ENCODE data around the gene KRT35. TPM values are rescaled to one million over a fixed set of nuclear protein-coding genes. Genes with fewer than 3 reads are reported as not detected.

KRT35 gene
- total RNA-seq, 2 donors from 2014 or later = not detected

DNA sequence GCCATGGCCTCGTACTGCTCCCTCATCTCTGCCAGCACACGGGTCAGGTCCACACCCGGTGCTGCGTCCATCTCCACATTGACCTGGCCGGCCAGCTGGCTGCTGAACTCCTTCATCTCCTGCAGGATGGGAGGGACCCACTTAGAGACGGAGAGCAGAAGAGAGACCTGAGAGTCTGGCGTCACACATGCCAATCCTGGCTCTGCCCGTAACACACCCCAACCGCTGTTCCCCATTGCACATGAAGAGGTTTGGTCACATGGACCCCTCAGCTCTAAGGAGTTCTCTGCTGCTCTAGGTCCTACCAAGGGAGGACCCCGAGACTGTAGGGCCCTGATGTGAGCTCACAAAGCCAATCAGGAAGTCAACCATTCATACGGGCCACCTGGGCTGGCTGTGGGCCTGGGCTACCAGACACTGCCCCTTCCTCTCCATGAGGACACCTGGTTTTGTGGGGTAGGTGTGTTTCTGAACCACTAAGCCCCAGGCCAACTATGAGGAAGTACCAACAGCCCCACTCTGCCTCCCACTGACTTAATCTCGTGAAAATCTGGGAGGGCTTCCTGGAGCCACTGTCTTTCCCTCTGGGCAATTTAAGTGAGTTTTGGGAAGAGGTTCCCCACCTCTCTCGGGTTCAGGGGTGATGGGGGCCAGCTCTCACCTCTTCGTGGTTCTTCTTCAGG lies 35.3 kb upstream of the KRT35 start:
- no peak for ATAC-seq
- intact Hi-C loops (cut with DNase I, micrococcal nuclease) = no loop called here
- DNase-seq = no peak

DNA sequence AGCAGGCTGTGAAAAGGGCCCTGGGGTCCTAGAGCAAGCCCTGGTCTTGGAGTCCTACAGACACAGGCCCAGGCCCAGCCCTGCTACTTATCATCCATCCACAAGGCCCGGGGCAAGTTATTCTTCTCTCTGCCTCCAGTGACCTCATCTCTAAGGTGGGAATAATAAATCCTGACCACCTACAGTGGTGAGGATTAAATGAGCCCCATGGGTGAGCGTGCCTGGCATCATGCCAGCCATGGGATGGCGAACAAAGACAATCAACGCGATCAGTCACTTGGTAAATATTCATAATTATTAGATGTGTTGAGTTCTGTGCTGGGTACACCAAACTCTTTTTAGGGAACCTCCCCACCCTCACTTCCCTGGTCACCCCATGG lies 32.2 kb upstream of the KRT35 start:
- ATAC-seq = no peak
- intact Hi-C loops (cut with DNase I, micrococcal nuclease) = no loop called here
- DNase-seq = no peak

DNA sequence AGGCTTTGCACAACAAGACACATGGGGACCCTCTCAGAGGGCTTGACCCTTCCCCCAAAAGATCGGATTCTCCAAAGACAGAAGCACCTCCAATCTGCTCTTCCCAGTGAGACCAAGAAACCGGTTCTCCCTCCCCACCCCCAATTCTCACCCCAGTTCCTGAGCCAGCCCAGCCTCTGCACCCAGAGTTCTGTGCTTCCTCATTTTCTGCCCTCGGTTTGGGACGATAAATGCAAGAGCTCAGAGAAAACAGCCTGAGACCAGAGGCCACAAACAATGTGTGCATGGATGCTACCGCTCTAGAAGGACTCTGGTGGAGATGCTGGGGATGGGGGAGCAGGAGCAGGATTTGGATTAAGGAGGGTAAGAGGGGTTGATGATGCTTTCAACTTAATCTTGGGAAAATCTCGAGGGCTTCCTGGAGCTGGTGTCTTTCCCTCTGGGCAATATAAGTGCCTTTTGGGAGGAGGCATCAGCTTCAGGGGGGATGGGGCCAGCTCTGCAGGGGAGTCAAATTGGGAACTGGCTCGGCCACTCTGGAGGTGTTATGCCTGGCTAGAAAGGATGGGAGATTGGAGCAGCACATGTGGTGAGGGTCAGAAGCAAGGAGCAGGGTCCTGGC lies 31.7 kb upstream of the KRT35 start:
- no peak for DNase-seq
- intact Hi-C loops (cut with DNase I, micrococcal nuclease) = no loop called here
- ATAC-seq = no peak

- ATAC-seq (no peak), DNase-seq (no peak)
- intact Hi-C loops (cut with DNase I, micrococcal nuclease) = no loop called here
Measured at GRCh38 chr17:41511716-41512115, 30.8 kb upstream of the KRT35 start.

DNA sequence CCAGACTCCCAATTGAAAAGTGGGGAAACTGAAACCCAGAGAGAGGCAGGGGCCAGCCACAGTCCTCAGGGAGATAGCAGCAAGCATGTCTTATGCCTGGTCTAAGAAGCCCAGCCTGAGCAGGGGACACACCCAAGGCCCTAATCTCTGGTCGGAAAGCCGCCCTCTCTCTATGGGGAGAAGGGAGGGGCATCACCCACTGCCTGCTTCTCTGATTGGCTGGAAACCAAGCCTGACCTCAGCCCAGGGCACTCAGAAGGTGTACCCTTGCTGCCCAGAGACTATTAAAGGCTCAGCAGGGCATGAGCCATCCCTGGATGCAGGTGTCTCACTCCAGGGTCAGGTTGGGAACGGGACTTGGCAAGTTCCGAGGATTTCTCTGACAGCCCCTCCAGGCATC lies 30.2 kb upstream of the KRT35 start:
- peak; percentile 93 for ATAC-seq
- DNase-seq = peak; percentile 67 to 86
- intact Hi-C loops (cut with DNase I, micrococcal nuclease) = no loop called here

- intact Hi-C loops (cut with DNase I, micrococcal nuclease) = no loop called here
- peak; percentile 74 for ATAC-seq
- DNase-seq = no peak
Measured at GRCh38 chr17:41510251-41511065, 29.5 kb upstream of the KRT35 start.

GRCh38 chr17:41507315-41507880 lies 26.4 kb upstream of the KRT35 start:
- intact Hi-C loops (cut with DNase I, micrococcal nuclease) = no loop called here
- no peak for ATAC-seq
- DNase-seq = no peak

DNA sequence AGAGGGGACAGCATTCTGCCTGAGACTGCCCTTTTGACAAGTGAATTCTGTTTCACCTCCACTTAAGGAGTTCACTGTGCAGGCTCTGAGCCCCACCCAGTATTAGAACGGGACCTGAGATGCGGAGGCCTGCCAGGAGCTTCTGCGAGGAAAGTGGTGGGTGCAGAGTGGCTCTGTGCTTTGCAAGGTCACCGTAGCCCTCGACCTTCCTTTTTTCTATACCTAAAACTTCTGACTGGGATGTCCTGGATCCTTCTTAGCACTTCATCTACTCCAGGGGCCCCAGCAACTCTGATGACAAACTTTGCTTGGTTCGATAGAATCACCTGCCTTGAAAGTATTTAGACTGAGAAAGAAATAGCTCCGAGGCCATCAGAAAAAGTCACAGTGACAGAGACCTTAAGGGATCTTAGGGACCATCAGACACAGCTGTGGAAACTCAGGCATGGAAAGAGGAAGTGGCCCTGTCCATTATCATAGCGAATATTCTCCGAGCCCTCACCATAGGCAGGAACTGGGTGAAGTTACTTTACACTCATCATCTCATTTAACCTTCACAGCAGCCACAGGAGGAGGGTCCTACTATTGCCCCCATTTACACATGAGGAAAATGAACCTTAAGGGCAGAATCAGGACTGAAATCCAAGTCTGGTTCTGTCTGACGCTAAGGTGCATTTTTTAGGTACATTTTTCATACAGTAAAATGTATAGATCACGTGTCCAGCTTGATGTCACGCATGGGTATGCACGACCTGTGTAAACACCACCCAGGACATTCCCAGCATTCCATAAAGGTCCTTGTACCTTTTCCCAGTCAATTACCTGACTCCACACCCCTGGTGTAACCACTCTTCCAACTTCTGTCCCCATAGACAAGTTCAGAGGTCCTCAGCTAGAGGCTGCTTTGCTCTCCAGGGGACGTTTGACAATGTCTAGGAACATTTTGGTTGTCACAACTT lies 25.1 kb upstream of the KRT35 start:
- intact Hi-C loops (cut with DNase I, micrococcal nuclease) = no loop called here
- no peak for DNase-seq
- no peak for ATAC-seq

GRCh38 chr17:41505007-41505808 lies 24.3 kb upstream of the KRT35 start, which contains the start of gene KRT13:
TSS of gene KRT13 (minus strand) at chr17:41505612. CDS start at chr17:41505550, 62 bp downstream.
- ATAC-seq (no peak), DNase-seq (no peak)
- intact Hi-C loops (cut with DNase I, micrococcal nuclease) = no loop called here

DNA sequence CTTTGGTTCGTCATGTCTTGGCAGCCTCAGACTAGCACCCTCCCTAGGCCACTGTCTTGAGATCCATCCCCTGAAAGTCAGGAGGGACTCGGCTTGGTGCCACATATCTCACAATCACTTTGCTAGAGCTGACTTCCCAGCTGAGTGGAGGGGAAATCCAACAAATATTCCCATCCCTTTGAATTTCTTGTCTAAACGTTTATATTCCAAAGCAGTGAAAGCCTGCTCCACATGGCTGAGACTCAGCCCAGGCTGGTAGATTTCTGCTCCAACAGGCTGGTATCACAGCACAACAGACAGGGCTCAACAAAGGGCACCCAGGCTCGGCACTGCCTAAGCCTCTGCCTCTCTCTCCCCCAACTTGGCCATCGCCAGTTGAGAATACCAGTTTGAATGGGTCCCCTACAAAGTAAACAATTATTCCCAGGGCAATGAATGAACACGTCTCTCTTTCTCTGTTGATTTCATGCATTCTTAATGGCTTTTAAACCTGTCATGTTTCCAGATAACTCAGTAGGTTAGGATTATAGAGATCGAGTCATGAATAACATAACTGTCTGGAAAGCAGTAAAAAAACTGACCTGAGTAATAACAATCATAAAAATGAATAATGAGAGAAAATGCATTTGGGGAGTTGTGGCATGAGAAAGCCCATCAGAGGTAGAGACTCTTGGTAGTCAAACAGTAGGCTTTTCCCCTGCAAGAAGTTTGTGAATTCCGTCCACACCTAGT lies 23.5 kb upstream of the KRT35 start:
- DNase-seq (no peak), ATAC-seq (no peak)
- intact Hi-C loops (cut with DNase I, micrococcal nuclease) = no loop called here

DNA sequence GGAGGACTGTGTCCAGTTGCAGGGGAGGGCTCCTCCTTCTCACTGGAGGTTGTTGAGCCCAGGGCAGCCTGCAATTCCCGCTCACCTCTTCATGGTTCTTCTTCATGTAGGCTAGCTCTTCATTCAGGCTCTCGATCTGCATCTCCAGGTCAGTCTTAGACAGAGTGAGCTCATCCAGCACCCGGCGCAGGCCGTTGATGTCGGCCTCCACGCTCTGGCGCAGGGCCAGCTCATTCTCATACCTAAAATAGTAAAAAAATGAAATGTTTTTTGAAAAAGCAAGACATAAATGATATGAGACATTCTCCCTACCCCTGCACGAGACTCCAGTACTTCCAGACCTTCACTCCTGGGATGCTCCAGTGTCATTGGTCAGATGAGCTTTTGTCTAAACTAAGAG lies 22.3 kb upstream of the KRT35 start:
- intact Hi-C loops (cut with DNase I, micrococcal nuclease) = no loop called here
- no peak for DNase-seq
- ATAC-seq = no peak

- ATAC-seq (no peak), DNase-seq (no peak)
- intact Hi-C loops (cut with DNase I, micrococcal nuclease) = no loop called here
Measured at GRCh38 chr17:41500131-41500911, 19.4 kb upstream of the KRT35 start.

DNA sequence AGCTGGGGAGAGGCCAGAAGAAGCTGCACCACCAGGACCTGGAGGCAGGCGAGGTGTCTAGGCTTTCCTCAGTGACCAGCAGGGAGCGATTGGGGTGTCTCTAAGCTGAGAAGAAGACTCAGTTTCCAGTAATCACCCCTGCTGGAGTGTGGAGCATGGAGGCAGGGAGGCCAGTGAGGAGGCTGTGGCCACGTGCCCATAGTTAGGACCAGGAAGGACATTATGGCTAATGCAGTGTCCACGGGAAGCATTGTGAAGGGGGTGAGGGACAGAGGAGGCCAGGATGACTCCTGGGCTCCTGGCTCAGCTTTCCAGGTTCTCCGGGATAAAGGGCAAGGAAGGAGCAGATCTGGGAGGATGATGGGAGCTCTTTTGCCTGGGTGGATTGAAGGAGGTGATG lies 18.8 kb upstream of the KRT35 start:
- intact Hi-C loops (cut with DNase I, micrococcal nuclease) = no loop called here
- DNase-seq (no peak), ATAC-seq (no peak)

GRCh38 chr17:41498276-41498675 lies 17.3 kb upstream of the KRT35 start:
- ATAC-seq (no peak), DNase-seq (no peak)
- intact Hi-C loops (cut with DNase I, micrococcal nuclease) = no loop called here

GRCh38 chr17:41496803-41497484 lies 16.0 kb upstream of the KRT35 start:
- DNase-seq = peak; percentile 82 to 91
- intact Hi-C loops (cut with DNase I, micrococcal nuclease) = no loop called here
- ATAC-seq = peak; percentile 97

DNA sequence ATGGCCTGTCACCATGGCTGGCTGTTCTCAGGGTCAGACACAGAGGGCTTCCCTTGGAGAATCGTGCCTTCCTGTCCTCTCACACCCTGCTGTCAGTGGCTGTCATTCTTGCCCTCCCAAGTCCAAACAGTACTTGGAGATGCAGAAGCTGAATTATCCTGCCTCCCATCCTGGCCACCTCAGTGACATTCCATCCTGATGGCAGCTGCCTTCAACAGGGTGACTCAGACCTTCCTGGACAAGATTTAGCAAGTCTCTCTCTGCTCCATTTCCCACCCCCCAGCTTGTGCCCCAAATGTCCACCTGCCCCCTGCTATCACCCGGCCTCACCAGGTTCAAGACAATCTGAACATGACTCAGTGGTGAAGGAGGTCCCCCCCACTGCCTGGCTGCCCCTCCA lies 13.6 kb upstream of the KRT35 start:
- intact Hi-C loops (cut with DNase I, micrococcal nuclease) = no loop called here
- DNase-seq (no peak), ATAC-seq (no peak)
